Measurements from ENCODE around the gene ARHGEF10L.

ARHGEF10L gene

GRCh38 chr1:17568014-17568900, 28.8 kb downstream of the ARHGEF10L start:
- in situ Hi-C loops (cut with HindIII; ENCODE audit: low sequenced_read_pairs): no loop called here

DNA sequence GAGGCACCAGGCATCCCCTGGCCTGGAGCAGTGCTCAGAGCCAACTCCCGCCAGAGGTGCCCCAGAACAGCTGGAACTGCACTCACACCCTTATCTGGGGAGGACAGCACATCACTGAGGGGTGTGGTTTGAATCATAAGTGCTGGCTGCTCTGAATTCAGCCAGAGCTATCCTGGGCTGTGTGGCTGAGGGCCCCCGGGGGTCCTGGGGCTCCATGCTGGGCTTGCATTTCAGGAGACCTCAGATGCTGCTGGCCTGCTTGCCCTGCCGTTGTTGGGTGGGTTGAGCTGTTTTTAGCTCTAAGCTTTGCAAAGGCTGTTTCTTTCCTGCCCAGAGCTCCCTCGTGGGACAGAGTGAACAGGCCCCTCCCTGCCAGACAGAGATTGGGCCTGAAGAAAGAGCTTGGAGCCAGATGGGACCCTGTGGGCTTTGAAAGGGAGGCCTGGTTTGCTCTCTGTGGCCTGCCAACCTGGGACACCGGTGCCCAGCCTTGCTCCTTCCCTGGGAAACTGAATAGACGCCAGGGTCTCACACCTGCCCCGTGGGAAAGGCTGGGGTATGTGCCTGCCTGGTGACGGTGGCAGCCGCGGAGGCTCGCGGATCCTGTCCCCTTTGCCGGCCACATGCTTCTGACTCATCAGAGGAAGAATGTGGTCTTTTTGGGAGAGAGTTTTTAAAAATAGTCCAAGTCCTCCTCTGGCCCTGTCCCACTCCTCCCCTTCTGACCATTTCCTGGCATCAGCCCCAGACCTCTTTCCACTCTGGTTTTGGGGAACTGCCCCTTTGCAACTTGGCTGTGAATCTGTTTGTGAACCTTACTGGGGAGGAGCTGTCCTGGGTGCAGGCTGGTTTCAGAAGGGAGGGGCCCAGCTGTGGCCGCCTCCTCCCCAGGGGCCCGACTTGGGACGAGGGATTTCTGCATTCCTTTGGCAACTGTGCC, 30.0 kb downstream of the ARHGEF10L start:
- in situ Hi-C loops (cut with HindIII; ENCODE audit: low sequenced_read_pairs): no loop called here

DNA sequence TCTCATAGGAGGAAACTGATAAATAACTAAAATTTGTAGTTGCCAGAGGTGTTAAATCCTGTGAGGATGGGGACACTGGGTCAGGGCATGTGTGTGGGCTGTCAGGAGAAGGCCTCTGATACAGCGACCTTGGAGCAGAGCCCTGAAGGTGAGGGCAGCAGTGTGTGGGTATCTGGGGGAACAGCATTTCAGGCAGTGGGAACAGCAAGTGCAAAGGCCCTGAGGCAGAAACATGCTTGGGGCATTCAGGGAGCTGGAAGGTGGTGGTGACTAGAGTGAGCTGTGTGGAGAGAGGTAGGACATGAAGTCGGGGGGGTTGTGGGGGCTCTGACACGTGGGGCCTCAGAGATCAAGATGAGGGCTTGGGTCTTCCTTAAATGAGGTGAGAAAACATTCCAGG, 30.7 kb downstream of the ARHGEF10L start:
- in situ Hi-C loops (cut with HindIII; ENCODE audit: low sequenced_read_pairs): no loop called here

- in situ Hi-C loops (cut with HindIII; ENCODE audit: low sequenced_read_pairs): no loop called here
These were observed 32.9 kb downstream of the ARHGEF10L start for GRCh38 chr1:17572264-17572985.

- in situ Hi-C loops (cut with HindIII; ENCODE audit: low sequenced_read_pairs): no loop called here
These were observed 34.1 kb downstream of the ARHGEF10L start for GRCh38 chr1:17573518-17574041.

DNA sequence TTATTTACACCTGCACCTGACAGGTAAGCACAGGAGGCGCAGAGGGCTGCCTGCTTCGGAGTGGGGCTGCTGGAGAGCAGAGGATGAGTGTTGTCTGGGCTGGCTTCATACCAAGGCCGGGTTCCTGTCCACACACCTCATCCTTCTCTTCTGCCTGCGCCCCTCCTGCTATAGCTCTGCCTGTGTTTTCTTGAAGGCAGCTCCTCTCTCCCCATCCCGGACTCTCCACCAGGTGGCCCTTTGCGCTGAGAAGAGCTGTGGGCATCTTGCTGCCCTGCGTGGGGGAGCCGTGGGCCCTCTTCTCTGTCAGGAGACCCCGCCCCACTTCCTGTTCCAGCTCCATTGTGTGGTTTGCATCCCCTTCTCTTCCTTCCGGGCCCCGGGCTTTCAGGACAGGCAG, 35.0 kb downstream of the ARHGEF10L start:
- in situ Hi-C loops (cut with HindIII; ENCODE audit: low sequenced_read_pairs): no loop called here

DNA sequence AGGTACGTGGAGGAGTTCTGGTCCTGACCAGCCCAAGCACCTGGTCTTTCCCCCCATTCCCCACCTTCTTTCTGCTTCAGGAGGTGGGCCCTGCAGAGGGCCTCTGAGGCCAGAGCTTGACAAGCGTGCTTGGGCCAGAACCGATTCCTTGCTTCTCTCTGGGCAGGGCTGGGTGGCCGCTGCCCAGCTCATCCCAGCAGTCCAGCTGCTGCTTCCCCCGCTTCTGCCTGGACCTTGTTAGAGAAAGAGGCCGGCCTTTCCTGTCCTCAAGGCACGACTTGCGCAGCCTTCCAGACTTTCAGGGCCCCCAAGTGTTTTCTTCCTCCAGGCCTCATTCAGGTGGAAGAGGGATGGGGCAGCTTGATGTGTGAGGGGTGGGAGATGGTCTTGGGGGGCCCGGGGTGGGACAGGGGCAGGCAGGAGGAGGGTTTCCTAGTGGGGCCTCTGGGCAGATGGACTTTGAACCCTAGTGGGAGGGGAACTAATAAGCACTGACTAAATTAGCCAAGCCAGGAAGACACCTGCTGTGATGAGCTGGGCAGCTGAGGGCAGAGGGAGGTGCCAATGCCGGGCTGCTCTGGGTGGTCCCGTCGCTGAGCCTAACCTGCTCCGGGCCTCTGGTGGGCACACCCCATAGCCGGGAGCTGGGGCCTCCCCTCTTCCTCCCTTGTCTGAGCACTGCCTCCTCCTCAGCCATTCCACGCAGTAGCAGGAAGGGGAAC, 36.5 kb downstream of the ARHGEF10L start:
- in situ Hi-C loops (cut with HindIII; ENCODE audit: low sequenced_read_pairs): no loop called here

DNA sequence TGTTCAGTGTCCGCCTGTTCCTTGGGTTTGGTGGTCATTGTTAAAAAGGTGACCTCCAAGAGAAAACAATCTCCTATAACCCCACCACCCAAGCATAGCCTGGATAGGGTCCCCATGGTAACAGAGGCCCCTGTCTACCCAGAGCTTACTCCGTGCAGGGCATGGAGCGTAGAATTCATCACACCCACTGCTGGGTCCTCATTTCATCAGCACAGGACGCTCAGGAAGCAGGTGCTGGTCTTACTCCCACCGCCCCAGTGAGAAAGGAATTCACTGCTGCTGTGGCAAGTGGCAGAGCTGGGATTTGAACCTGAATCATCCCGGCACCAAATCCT, 37.0 kb downstream of the ARHGEF10L start:
- in situ Hi-C loops (cut with HindIII; ENCODE audit: low sequenced_read_pairs): no loop called here

DNA sequence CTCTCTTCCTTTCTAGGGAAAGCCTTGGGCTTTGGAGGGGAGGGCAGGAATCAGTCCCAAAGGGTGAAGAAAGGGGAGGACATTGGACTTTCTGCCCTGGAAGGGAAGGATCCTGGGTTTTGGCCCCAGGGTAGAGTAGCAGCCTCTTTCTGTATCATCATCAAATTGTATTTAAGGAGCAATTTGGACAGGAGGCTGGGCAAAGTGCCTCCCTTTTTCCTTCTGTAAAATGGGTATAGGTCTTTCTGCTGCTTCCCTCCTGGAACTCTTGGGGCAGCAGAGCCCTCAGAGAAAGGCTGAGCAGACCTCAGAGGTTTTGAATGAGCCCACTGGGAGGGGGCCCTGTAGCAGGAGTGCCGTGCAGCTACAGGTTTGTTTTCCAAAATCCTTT, 38.4 kb downstream of the ARHGEF10L start:
- in situ Hi-C loops (cut with HindIII; ENCODE audit: low sequenced_read_pairs): no loop called here

- in situ Hi-C loops (cut with HindIII; ENCODE audit: low sequenced_read_pairs): no loop called here
These were observed 40.7 kb downstream of the ARHGEF10L start for GRCh38 chr1:17579951-17580939.

DNA sequence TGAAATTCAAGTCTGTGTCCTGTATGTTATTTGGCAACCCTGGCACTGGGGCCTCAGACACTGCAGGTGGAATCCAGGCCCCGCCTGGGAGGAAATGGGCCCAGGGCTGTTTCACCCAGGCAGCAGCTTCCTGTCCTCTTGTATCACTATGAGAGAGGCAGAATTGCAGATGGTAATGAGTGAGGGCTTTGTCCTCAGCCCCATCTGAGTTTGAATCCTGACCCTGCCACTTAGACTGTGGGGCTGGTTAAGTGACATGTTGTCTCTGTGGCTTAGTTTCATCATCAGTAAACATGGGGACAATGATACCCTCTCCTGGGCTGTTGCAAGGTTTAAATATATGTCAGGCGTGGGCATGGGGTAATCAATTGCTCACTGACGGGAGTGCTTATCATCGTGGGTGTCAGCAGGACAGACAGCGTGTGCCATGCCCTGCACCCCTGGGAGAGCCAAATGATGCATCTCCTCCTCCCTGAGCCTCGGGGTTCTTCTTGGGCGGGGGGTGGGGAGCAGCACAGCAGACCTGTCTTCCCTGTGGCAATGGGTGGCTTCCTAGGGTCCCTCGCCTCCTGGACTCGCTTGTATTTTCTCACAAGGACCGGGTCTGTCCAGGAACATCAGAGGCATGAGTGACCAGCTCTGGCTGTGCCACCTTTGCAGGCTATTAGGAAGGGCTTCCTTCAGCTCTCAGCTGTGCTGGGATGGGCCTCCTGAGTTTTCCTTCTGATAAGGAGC, 42.1 kb downstream of the ARHGEF10L start:
- in situ Hi-C loops (cut with HindIII; ENCODE audit: low sequenced_read_pairs): no loop called here

DNA sequence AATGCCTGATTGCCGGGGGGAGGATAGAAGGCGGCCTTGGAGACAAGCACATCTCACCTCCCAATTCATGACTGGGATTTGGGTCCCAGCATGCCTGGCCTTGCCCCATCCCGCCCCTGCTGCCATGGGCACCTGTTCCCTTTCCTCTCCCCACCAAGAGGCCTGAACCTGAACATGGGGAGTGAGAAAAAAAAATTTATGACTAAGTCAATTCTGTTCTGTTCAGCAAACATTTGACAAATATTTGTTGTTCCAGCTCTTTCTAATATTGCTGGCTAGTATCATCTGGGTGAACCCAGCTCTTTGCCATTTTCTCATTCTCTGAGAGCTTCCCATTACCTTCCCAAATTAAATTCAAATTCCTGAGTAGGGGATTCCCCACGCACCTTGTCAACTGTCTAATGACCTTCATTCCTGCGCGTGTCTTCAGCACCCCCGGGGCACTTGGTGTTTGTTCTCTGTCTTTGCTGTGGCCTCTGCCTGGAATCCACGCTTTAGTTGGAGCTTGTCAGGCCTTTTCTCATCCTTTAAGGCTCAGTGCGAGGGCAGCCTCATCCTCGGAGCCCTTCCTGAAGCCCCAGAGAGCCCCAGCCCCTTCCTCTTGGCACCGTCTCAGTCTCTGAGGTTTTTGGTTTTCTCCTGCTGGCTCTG, 42.8 kb downstream of the ARHGEF10L start:
- in situ Hi-C loops (cut with HindIII; ENCODE audit: low sequenced_read_pairs): no loop called here

DNA sequence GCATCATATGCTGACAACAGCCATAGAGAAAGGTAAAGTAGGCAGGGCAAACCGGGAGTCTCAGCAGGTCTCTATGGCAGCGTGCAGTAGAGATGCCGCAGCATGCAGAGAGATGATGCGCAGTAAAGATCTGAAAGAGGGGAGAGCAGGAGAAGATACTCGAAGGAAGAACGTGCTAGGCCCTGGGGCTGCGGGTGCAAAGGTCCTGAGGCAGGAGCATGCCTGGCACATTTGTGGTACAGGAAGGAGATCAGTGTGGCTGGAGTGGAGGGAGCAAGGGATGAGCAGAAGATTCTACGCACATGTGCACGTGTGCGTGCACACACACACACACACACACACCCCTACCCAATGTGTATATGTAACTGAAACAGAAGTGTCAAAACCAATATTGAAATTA, 45.0 kb downstream of the ARHGEF10L start:
- in situ Hi-C loops (cut with HindIII; ENCODE audit: low sequenced_read_pairs): no loop called here

- in situ Hi-C loops (cut with HindIII; ENCODE audit: low sequenced_read_pairs): no loop called here
These were observed 45.9 kb downstream of the ARHGEF10L start for GRCh38 chr1:17585266-17585987.

DNA sequence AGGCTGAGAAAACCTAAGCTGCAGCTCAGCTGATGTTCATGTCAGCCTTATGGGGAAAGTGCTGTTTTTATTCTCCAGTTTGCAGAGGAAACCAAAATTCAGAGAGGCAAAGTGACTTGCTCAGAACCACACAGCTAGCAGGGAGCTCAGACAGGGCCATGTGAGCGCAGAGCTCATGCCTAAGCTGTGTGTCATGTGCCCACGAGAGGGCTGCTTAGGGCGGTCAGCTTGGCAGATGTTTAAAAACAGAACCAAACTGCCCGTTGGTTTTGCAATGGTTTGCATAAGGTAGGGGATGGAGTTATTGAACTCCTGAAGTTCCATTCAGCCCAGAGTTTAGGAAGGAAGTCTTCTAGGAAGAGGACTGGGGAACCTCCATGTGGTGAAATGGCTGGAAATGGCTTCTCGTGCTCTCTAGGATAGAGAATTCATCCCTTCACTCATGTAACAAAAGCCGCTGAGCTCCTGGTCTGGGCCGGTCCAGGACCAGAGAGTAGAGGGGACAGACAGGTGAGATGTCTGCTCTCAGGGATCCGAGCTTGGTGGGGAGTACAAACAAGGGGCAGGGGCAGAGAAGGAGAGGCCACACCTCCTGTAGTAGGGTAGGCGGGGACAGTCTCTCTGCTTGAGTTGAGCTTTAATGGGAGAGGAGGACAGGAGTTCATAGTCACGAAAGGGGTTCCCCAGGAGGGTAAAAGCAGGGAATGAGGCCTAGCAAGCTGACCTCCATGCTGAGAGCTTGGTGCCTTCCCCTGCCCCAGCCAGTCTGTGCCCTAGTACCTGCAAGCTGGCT, 46.9 kb downstream of the ARHGEF10L start:
- in situ Hi-C loops (cut with HindIII; ENCODE audit: low sequenced_read_pairs): no loop called here

DNA sequence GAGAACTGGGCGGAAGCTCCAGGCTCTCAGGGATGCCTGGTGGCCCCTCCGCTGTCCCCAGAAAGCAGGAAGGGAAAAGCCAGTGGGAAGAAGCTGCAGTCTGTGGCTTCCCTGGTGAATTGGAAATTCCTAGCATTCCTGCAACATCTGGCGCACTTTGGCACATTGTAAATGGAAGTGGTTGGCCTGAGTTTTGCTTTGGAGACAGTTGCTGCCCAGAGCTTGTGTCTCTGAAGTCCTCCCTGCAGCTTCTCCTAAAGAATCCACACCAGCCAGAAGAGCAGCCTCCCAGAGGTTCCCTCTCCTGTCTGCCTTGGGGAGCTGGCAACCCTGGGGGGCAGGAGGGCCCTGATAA, 48.2 kb downstream of the ARHGEF10L start:
- in situ Hi-C loops (cut with HindIII; ENCODE audit: low sequenced_read_pairs): no loop called here
